OCI-LY3 (cell line): ENCODE measurements around the gene EPB41L5.

Experiments used
- H2AFZ ChIP-seq: fragments of 200-600, 300-600 bp; shearing (Covaris generic); 2 replicates; pipeline ENCODE4 v1.6.0; 2014; ENCODE audit warnings: antibody characterized with exemption, low read depth, low read length
- H3K27ac ChIP-seq: fragments of 200-600, 300-600 bp; sonication (generic); 2 replicates; pipeline ENCODE4 v1.5.1; 2014; ENCODE audit warnings: mild to moderate bottlenecking, low read length, moderate library complexity, mixed read lengths
- H3K27me3 ChIP-seq: fragments of 200-600, 300-600 bp; sonication (generic); 2 replicates; pipeline ENCODE4 v1.6.1; 2014; ENCODE audit warnings: low read depth, low read length, mixed read lengths
- H3K36me3 ChIP-seq: fragments of 200-600, 300-600 bp; sonication (generic); replicated peaks from 2 replicates; pipeline ENCODE3; 2014; ENCODE audit warnings: low read depth, low read length, mixed read lengths
- H3K4me1 ChIP-seq: fragments of 300-600, 200-600 bp; sonication (generic); 2 replicates; pipeline ENCODE4 v1.6.1; 2014; ENCODE audit warnings: low read length, mixed read lengths
- H3K4me2 ChIP-seq: fragments of 200-600, 300-600 bp; sonication (generic); 2 replicates; pipeline ENCODE4 v1.6.1; 2014; ENCODE audit warnings: low read length, mixed read lengths
- H3K4me3 ChIP-seq: fragments of 300-600, 200-600 bp; sonication (generic); 2 replicates; pipeline ENCODE4 v1.5.1; 2014; ENCODE audit warnings: antibody characterized with exemption, mild to moderate bottlenecking, low read length, moderate library complexity
- H3K79me2 ChIP-seq: fragments of 300-600, 200-600 bp; shearing (Covaris generic); 2 replicates; pipeline ENCODE4 v1.6.1; 2014; ENCODE audit warnings: mild to moderate bottlenecking, low read length, mixed read lengths
- H3K9ac ChIP-seq: fragments of 300-600, 200-600 bp; shearing (Covaris generic); 2 replicates; pipeline ENCODE4 v1.6.0; 2014; ENCODE audit warnings: mild to moderate bottlenecking, low read length, moderate library complexity
- H3K9me3 ChIP-seq: fragments of 200-600, 300-600 bp; shearing (Covaris generic); 2 replicates; pipeline ENCODE4 v1.6.1; 2014; ENCODE audit warnings: low read length, mixed read lengths; ENCODE audit not compliant: insufficient read depth
- H4K20me1 ChIP-seq: fragments of 200-600, 300-600 bp; sonication (generic); 2 replicates; pipeline ENCODE4 v1.6.1; 2016; ENCODE audit warnings: low read length, mixed read lengths; ENCODE audit not compliant: insufficient read depth
- CTCF ChIP-seq: fragments of 200-600, 300-600 bp; sonication (generic); IDR thresholded peaks from 2 replicates; pipeline ENCODE4 v1.5.1; 2014; ENCODE audit warnings: antibody characterized with exemption, low read length, low read depth
- EZH2phosphoT487 ChIP-seq: fragments of 200-600 bp; shearing (Covaris generic); IDR thresholded peaks from 2 replicates; pipeline ENCODE4 v1.6.1; 2018; ENCODE audit warnings: antibody characterized with exemption, mixed run types, low read depth

Gene EPB41L5

GRCh38 chr2:120100627-120101026 lies 87.8 kb downstream of the EPB41L5 start:
- H3K4me2 ChIP-seq, result no peak overlapping the region
- no peaks in the 10 kb centered on the region for H3K9me3 ChIP-seq
- no peak overlapping the region for H3K4me3 ChIP-seq
- TF ChIP-seq EZH2phosphoT487, result no peak
- TF ChIP-seq CTCF, result no peak
- H3K9ac ChIP-seq, result no peak overlapping the region
- H3K27ac ChIP-seq, result no peak overlapping the region
- H4K20me1 ChIP-seq, result peaks cover 24% of the 10 kb centered on the region
- peaks cover 49% of the 10 kb centered on the region for H3K36me3 ChIP-seq
- H3K27me3 ChIP-seq, result no peaks in the 10 kb centered on the region
- peaks cover 27% of the 10 kb centered on the region for H3K4me1 ChIP-seq
- H3K79me2 ChIP-seq, result peaks cover 9% of the 10 kb centered on the region; the same call in 1 of the 2 replicates
- no peak overlapping the region for H2AFZ ChIP-seq

- Histone ChIP-seq H3K9ac (no peak overlapping the region), H3K27ac (peak overlapping the region; percentile 11; the same call in 1 of the 2 replicates), H3K79me2 (peaks cover 9% of the 10 kb centered on the region; the same call in 1 of the 2 replicates), H3K4me3 (no peak overlapping the region), H3K4me2 (peak overlapping the region; percentile 37), H4K20me1 (peaks cover 34% of the 10 kb centered on the region), H3K27me3 (no peaks in the 10 kb centered on the region), H3K36me3 (peaks cover 50% of the 10 kb centered on the region), H2AFZ (no peak overlapping the region), H3K4me1 (peaks cover 41% of the 10 kb centered on the region), H3K9me3 (no peaks in the 10 kb centered on the region)
- TF ChIP-seq EZH2phosphoT487, result no peak
- TF ChIP-seq CTCF, result no peak
Observed at GRCh38 chr2:120103723-120104467, 91.0 kb downstream of the EPB41L5 start.

GRCh38 chr2:120104772-120105171 lies 91.9 kb downstream of the EPB41L5 start:
- Histone ChIP-seq H3K4me2 (peak overlapping the region; percentile 65), H3K9ac (no peak overlapping the region), H3K79me2 (peaks cover 9% of the 10 kb centered on the region; the same call in 1 of the 2 replicates), H3K4me3 (no peak overlapping the region), H3K27ac (no peak overlapping the region), H3K9me3 (no peaks in the 10 kb centered on the region), H4K20me1 (peaks cover 43% of the 10 kb centered on the region), H3K4me1 (peaks cover 50% of the 10 kb centered on the region), H3K27me3 (no peaks in the 10 kb centered on the region), H3K36me3 (peaks cover 48% of the 10 kb centered on the region), H2AFZ (no peak overlapping the region)
- TF ChIP-seq EZH2phosphoT487, result no peak
- TF ChIP-seq CTCF, result no peak

GRCh38 chr2:120105360-120105759 lies 92.5 kb downstream of the EPB41L5 start:
- H3K9me3 ChIP-seq, result no peaks in the 10 kb centered on the region
- H3K4me3 ChIP-seq, result peak overlapping the region; percentile 4; the same call in 1 of the 2 replicates
- H3K36me3 ChIP-seq, result peaks cover 47% of the 10 kb centered on the region
- peak overlapping the region; percentile 65 for H3K4me2 ChIP-seq
- H3K27me3 ChIP-seq, result no peaks in the 10 kb centered on the region
- H2AFZ ChIP-seq, result no peak overlapping the region
- H4K20me1 ChIP-seq, result peaks cover 47% of the 10 kb centered on the region
- peaks cover 54% of the 10 kb centered on the region for H3K4me1 ChIP-seq
- H3K9ac ChIP-seq, result no peak overlapping the region
- peaks cover 9% of the 10 kb centered on the region; the same call in 1 of the 2 replicates for H3K79me2 ChIP-seq
- H3K27ac ChIP-seq, result peak overlapping the region; percentile 48
- TF ChIP-seq CTCF, result no peak
- no peak for TF ChIP-seq EZH2phosphoT487
